Measurements from ENCODE around the gene ERMP1.
"Not testable (repeated sequence)": the region's sequence is repeated elsewhere in the genome, so short reads cannot be mapped to it uniquely, and the experiment has no call there.

The ERMP1 gene

GRCh38 chr9:5819174-5819573 is 13.7 kb downstream of the ERMP1 start:
- DNase-seq: no peak

GRCh38 chr9:5818424-5819142 is 14.3 kb downstream of the ERMP1 start:
- DNase-seq: no peak

- peak; percentile 33 for DNase-seq
Measured at GRCh38 chr9:5817862-5818261, 15.1 kb downstream of the ERMP1 start.

GRCh38 chr9:5815461-5815860 is 17.5 kb downstream of the ERMP1 start:
- no peak for DNase-seq

- DNase-seq: no peak
Measured at GRCh38 chr9:5813824-5814223, 19.1 kb downstream of the ERMP1 start.

- DNase-seq: no peak
Measured at GRCh38 chr9:5811751-5812150, 21.2 kb downstream of the ERMP1 start.

- no peak for DNase-seq
Measured at GRCh38 chr9:5805478-5805877, 27.4 kb downstream of the ERMP1 start.

GRCh38 chr9:5801739-5802113 is 31.2 kb downstream of the ERMP1 start:
- no peak for DNase-seq

- DNase-seq: no peak
Measured at GRCh38 chr9:5800969-5801738, 31.8 kb downstream of the ERMP1 start.

- not testable (repeated sequence) for DNase-seq
Measured at GRCh38 chr9:5800378-5800777, 32.5 kb downstream of the ERMP1 start.

- DNase-seq: no peak
Measured at GRCh38 chr9:5799314-5799713, 33.6 kb downstream of the ERMP1 start.

GRCh38 chr9:5798581-5798980 is 34.3 kb downstream of the ERMP1 start:
- no peak for DNase-seq

- no peak for DNase-seq
Measured at GRCh38 chr9:5796298-5796697, 36.6 kb downstream of the ERMP1 start.

- no peak for DNase-seq
Measured at GRCh38 chr9:5793812-5794211, 39.1 kb downstream of the ERMP1 start.

- DNase-seq: no peak
Measured at GRCh38 chr9:5791870-5792269, 41.0 kb downstream of the ERMP1 start.

GRCh38 chr9:5790923-5791322 is 42.0 kb downstream of the ERMP1 start:
- DNase-seq: no peak

- DNase-seq: no peak
Measured at GRCh38 chr9:5789489-5789888, 43.4 kb downstream of the ERMP1 start.

- no peak for DNase-seq
Measured at GRCh38 chr9:5787759-5788302, 45.1 kb downstream of the ERMP1 start.

- no peak for DNase-seq
Measured at GRCh38 chr9:5787220-5787619, 45.7 kb downstream of the ERMP1 start.

- DNase-seq: no peak
Measured at GRCh38 chr9:5786370-5787127, 46.4 kb downstream of the ERMP1 start.

- DNase-seq: no peak
Measured at GRCh38 chr9:5784526-5785315, 48.2 kb downstream of the ERMP1 start.

- DNase-seq: peak; percentile 29
Measured at GRCh38 chr9:5783982-5784381, 48.9 kb downstream of the ERMP1 start.

- not testable (repeated sequence) for DNase-seq
Measured at GRCh38 chr9:5783420-5783819, 49.5 kb downstream of the ERMP1 start.
